Neuronal stem cell (in vitro differentiated cells): ENCODE results near the gene DIRAS2.

ENCODE experiments used
- DNase-seq: peaks from one replicate; pipeline ENCODE4 v3.0.0-alpha.2; 2013; ENCODE audit warnings: low spot score
- H2AFZ ChIP-seq: one replicate; pipeline ENCODE4 v1.6.1; 2013; ENCODE audit warnings: mild to moderate bottlenecking, low read length, inconsistent platforms
- H2AK5ac ChIP-seq: 2 replicates; pipeline ENCODE4 v1.6.1; 2013; ENCODE audit warnings: low read depth, mild to moderate bottlenecking, inconsistent platforms, low read length, moderate library complexity, mixed read lengths
- H2BK120ac ChIP-seq: 2 replicates; pipeline ENCODE4 v1.6.1; 2013; ENCODE audit warnings: low read depth, mild to moderate bottlenecking, inconsistent platforms, low read length, moderate library complexity, mixed read lengths
- H2BK12ac ChIP-seq: one replicate; pipeline ENCODE4 v1.6.1; 2013; ENCODE audit warnings: low read length, inconsistent platforms
- H2BK15ac ChIP-seq: 2 replicates; pipeline ENCODE4 v1.6.1; 2013; ENCODE audit warnings: mild to moderate bottlenecking, low read length, inconsistent platforms, mixed read lengths
- H2BK5ac ChIP-seq: one replicate; pipeline ENCODE4 v1.6.1; 2013; ENCODE audit warnings: inconsistent platforms, mild to moderate bottlenecking, low read length, moderate library complexity
- H3K14ac ChIP-seq: one replicate; pipeline ENCODE4 v1.6.1; 2013; ENCODE audit warnings: low read length, inconsistent platforms
- H3K18ac ChIP-seq: 2 replicates; pipeline ENCODE4 v1.6.1; 2013; ENCODE audit warnings: low read length, inconsistent platforms
- H3K23ac ChIP-seq: 2 replicates; pipeline ENCODE4 v1.6.1; 2013; ENCODE audit warnings: low read depth, mild to moderate bottlenecking, mixed read lengths, low read length, inconsistent platforms; ENCODE audit not compliant: poor library complexity
- H3K27ac ChIP-seq: replicated peaks from 3 replicates; pipeline ENCODE4 v1.5.1; 2013; ENCODE audit warnings: low read length, inconsistent platforms
- H3K27me3 ChIP-seq, 3 experiments: 2 replicates each; pipeline ENCODE4 v1.6.1; 2013; ENCODE audit warnings: low read length in 3 of 3, mild to moderate bottlenecking in 2 of 3, inconsistent platforms in 1 of 3, low read depth in 1 of 3, mixed read lengths in 1 of 3, moderate library complexity in 1 of 3; ENCODE audit not compliant: control insufficient read depth in 3 of 3, insufficient read depth in 3 of 3
- H3K36me3 ChIP-seq, 2 donors: replicated peaks in 1 of 2; 2 replicates each; pipeline ENCODE4 v1.6.1; 2013; ENCODE audit warnings: low read length in 2 of 2; ENCODE audit not compliant: control insufficient read depth in 2 of 2, insufficient read depth in 2 of 2
- H3K4ac ChIP-seq: 2 replicates; pipeline ENCODE4 v1.6.1; 2013; ENCODE audit warnings: inconsistent platforms, mild to moderate bottlenecking, low read length, moderate library complexity
- H3K4me1 ChIP-seq, 2 donors: 1 replicate in 1 of 2; 2 replicates in 1 of 2; pipeline ENCODE4 v1.6.1; 2013; ENCODE audit warnings: low read length in 2 of 2, low read depth in 1 of 2; ENCODE audit not compliant: control insufficient read depth in 2 of 2, insufficient read depth in 1 of 2
- H3K4me2 ChIP-seq: one replicate; pipeline ENCODE4 v1.6.1; 2013; ENCODE audit warnings: mild to moderate bottlenecking, low read length, inconsistent platforms; ENCODE audit not compliant: insufficient read depth, poor library complexity, severe bottlenecking
- H3K4me3 ChIP-seq, 2 donors: 2 replicates each; pipeline ENCODE4 v1.5.1; 2013; ENCODE audit warnings: low read length in 2 of 2, mild to moderate bottlenecking in 2 of 2, inconsistent platforms in 1 of 2, moderate library complexity in 1 of 2
- H3K79me1 ChIP-seq: one replicate; pipeline ENCODE4 v1.6.1; 2013; ENCODE audit warnings: low read depth, mild to moderate bottlenecking, inconsistent platforms, low read length, moderate library complexity
- H3K9ac ChIP-seq: one replicate; pipeline ENCODE4 v1.6.1; 2013; ENCODE audit warnings: mild to moderate bottlenecking, low read depth, low read length, inconsistent platforms; ENCODE audit not compliant: poor library complexity
- H3K9me3 ChIP-seq, 2 donors: replicated peaks in 1 of 2; 2 replicates each; pipeline versions ENCODE3 to v1.6.1; 2013; ENCODE audit warnings: low read length in 2 of 2, mild to moderate bottlenecking in 2 of 2, inconsistent platforms in 1 of 2, low read depth in 1 of 2, mixed read lengths in 1 of 2, moderate library complexity in 1 of 2; ENCODE audit not compliant: control insufficient read depth in 2 of 2, insufficient read depth in 1 of 2
- H4K8ac ChIP-seq: one replicate; pipeline ENCODE4 v1.6.1; 2013; ENCODE audit warnings: low read depth, mild to moderate bottlenecking, inconsistent platforms, low read length, moderate library complexity
- H4K91ac ChIP-seq: one replicate; pipeline ENCODE4 v1.6.1; 2013; ENCODE audit warnings: low read length, low read depth, mild to moderate bottlenecking, inconsistent platforms; ENCODE audit not compliant: poor library complexity
- WGBS, 2 donors: extraction: QIAGEN DNeasy Blood & Tissue Kit; methylation state at CpG; one replicate each; pipeline ENCODE4 v1.1.7; 2013; ENCODE audit warnings: missing lambda C conversion rate in 2 of 2, mixed read lengths in 1 of 2; ENCODE audit not compliant: insufficient read length in 2 of 2, insufficient replicate concordance in 1 of 2; ENCODE audit errors: extremely low coverage in 2 of 2; 5-methylcytosine and 5-hydroxymethylcytosine counted together

Gene DIRAS2

DNA sequence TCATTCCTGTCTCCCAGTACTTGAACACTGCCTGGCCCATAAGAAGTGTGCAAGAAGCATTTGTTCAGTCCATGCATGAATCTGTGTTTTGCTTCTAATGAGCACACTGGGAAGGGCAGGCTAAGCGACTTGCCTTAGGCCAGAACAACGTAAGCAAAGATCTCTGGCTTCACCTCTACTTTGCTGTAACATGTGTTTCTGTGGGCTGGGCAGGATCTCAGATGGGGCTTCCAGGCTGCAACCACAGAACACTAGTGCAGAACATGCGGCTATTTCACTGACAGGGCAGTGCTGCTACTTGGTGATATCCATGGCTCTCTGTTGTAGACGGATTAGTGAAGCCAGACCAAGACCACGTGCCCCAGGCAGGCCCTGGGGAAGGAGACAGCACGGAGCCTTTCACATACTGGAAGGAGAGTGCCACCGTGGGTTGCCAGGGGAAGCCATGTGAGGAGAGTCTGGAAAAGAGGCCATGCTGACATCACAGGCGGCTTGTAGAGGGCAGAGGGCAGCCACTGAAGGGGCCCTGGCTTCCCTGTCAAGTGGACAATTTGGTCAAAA is 9.9 kb downstream of the DIRAS2 start:
- Histone ChIP-seq H3K79me1 (no peaks in the 10 kb centered on the region), H3K4me2 (no peak overlapping the region), H3K23ac (no peak overlapping the region), H2BK120ac (no peak overlapping the region), H3K4ac (no peak overlapping the region), H2AFZ (no peak overlapping the region), H4K8ac (no peak overlapping the region), H3K9me3 (peaks cover 0 to 2% of the 10 kb centered on the region in 2 donors), H3K36me3 (no peaks in the 10 kb centered on the region), H2BK5ac (no peak overlapping the region), H3K14ac (no peak overlapping the region), H3K27me3 (peaks cover 0 to 67% (median 0%) of the 10 kb centered on the region in 3 experiments), H2BK12ac (no peak overlapping the region), H3K27ac (no peak overlapping the region), H4K91ac (no peak overlapping the region), H3K4me3 (no peak overlapping the region), H2BK15ac (no peak overlapping the region), H3K4me1 (peaks cover 6 to 20% of the 10 kb centered on the region in 2 donors), H3K18ac (peak overlapping the region; percentile 0), H3K9ac (no peak overlapping the region), H2AK5ac (no peak overlapping the region)
- no peak for DNase-seq
- WGBS, 2 donors, result no CpG with 5 or more reads among the region's 8 CpGs

DNA sequence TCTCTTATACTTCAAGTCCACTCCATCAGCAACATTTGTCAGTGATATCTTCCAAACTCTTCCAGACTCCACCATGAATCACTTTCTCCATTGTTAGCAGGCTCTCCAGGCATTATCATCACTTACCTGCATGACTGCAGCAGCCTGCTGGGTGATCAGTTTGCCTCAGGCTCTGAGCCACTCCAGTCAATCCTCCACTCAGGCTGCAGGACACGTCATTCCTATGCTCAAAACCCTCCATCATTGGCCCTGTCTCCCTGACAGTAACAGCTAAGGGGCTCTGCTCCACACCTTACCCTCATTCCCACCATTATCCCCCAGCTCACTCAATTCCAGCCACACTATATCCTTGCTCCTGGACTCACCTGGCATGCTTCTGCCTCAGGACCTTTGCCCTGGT is 10.7 kb downstream of the DIRAS2 start:
- H3K4me1 ChIP-seq, result peaks cover 6 to 20% of the 10 kb centered on the region in 2 donors
- H2BK120ac ChIP-seq, result no peak overlapping the region
- no CpG with 5 or more reads among the region's 1 CpG for WGBS, 2 donors
- no peak overlapping the region for H3K4me3 ChIP-seq
- H2BK15ac ChIP-seq, result no peak overlapping the region
- H2AK5ac ChIP-seq, result peak overlapping the region; percentile 9
- H2AFZ ChIP-seq, result no peak overlapping the region
- DNase-seq, result no peak
- no peak overlapping the region for H3K14ac ChIP-seq
- no peak overlapping the region for H3K4me2 ChIP-seq
- H3K79me1 ChIP-seq, result no peaks in the 10 kb centered on the region
- no peak overlapping the region for H2BK5ac ChIP-seq
- H3K23ac ChIP-seq, result no peak overlapping the region
- H3K18ac ChIP-seq, result no peak overlapping the region
- H3K27me3 ChIP-seq, result peaks cover 0 to 66% (median 0%) of the 10 kb centered on the region in 3 experiments
- no peak overlapping the region for H3K9ac ChIP-seq
- H4K8ac ChIP-seq, result no peak overlapping the region
- H4K91ac ChIP-seq, result no peak overlapping the region
- no peaks in the 10 kb centered on the region for H3K36me3 ChIP-seq
- peaks cover 0 to 2% of the 10 kb centered on the region in 2 donors for H3K9me3 ChIP-seq
- H3K4ac ChIP-seq, result no peak overlapping the region
- no peak overlapping the region for H3K27ac ChIP-seq
- no peak overlapping the region for H2BK12ac ChIP-seq

DNA sequence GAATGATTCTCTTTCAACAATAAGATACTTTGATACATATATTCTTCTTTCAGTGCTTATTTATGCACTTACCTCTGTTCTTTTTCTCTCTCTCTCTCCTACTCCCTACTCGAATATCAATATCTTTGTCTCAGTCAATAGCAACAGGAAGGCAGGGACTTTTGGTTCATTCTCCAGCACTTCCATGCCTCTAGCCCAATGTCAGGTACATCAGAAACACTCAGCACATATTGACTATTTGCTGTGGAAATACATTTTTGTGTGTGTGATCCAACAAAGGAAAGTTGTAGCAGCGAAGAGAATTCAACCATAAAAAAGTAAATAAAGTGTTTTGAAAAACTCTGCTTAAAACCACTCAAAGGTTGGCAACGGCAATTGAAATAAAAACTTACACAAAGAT is 12.6 kb downstream of the DIRAS2 start:
- H4K91ac ChIP-seq, result no peak overlapping the region
- no peak overlapping the region for H3K23ac ChIP-seq
- no peak overlapping the region for H3K27ac ChIP-seq
- no peak overlapping the region for H2AK5ac ChIP-seq
- H3K9ac ChIP-seq, result no peak overlapping the region
- no CpG with 5 or more reads among the region's 3 CpGs for WGBS, 2 donors
- H3K27me3 ChIP-seq, result peaks cover 0 to 60% (median 0%) of the 10 kb centered on the region in 3 experiments
- no peak for DNase-seq
- H3K4ac ChIP-seq, result no peak overlapping the region
- H3K14ac ChIP-seq, result no peak overlapping the region
- H3K79me1 ChIP-seq, result no peaks in the 10 kb centered on the region
- no peak overlapping the region for H2BK12ac ChIP-seq
- no peak overlapping the region for H2AFZ ChIP-seq
- H2BK15ac ChIP-seq, result no peak overlapping the region
- H3K4me1 ChIP-seq, result peaks cover 6 to 20% of the 10 kb centered on the region in 2 donors
- H3K36me3 ChIP-seq, result no peaks in the 10 kb centered on the region
- no peak overlapping the region for H4K8ac ChIP-seq
- no peak overlapping the region for H3K18ac ChIP-seq
- H3K9me3 ChIP-seq, result peaks cover 0 to 2% of the 10 kb centered on the region in 2 donors
- no peak overlapping the region for H2BK5ac ChIP-seq
- no peak overlapping the region for H2BK120ac ChIP-seq
- H3K4me2 ChIP-seq, result no peak overlapping the region
- H3K4me3 ChIP-seq, result no peak overlapping the region

DNA sequence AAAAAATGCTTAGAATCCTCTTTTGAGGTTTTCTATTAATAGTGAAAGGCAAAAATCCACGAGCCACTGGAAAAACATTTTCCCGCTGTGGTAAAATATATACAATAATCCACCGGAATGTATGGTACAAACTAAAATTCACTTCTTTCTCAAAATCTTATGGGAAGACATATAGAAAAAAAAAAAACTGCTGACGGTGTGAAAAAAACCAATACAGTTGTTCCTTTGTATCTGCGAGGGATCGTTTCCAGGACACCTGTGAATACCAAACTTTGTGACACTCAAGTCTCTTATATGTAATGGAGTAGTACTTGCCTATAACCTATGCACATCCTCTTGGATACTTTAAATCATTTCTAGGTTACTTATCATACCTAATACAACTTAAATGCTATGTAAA is 13.3 kb downstream of the DIRAS2 start:
- H3K23ac ChIP-seq, result no peak overlapping the region
- no peak overlapping the region for H2BK120ac ChIP-seq
- no peak overlapping the region for H2BK15ac ChIP-seq
- H2AFZ ChIP-seq, result no peak overlapping the region
- H3K27ac ChIP-seq, result no peak overlapping the region
- no peak overlapping the region for H3K18ac ChIP-seq
- WGBS, 2 donors, result no CpG with 5 or more reads among the region's 6 CpGs
- no peak overlapping the region for H4K8ac ChIP-seq
- no peak overlapping the region for H3K14ac ChIP-seq
- H3K9me3 ChIP-seq, result peaks cover 0 to 2% of the 10 kb centered on the region in 2 donors
- H3K4me2 ChIP-seq, result no peak overlapping the region
- H3K4ac ChIP-seq, result no peak overlapping the region
- no peak for DNase-seq
- no peak overlapping the region for H3K4me3 ChIP-seq
- no peaks in the 10 kb centered on the region for H3K79me1 ChIP-seq
- peaks cover 0 to 56% (median 0%) of the 10 kb centered on the region in 3 experiments for H3K27me3 ChIP-seq
- H4K91ac ChIP-seq, result no peak overlapping the region
- H2BK12ac ChIP-seq, result no peak overlapping the region
- H2BK5ac ChIP-seq, result no peak overlapping the region
- H3K4me1 ChIP-seq, result peaks cover 6 to 20% of the 10 kb centered on the region in 2 donors
- no peaks in the 10 kb centered on the region for H3K36me3 ChIP-seq
- no peak overlapping the region for H2AK5ac ChIP-seq
- no peak overlapping the region for H3K9ac ChIP-seq
